ENCODE data around the gene MED15. TPM values are rescaled to one million over a fixed set of nuclear protein-coding genes. Genes with fewer than 3 reads are reported as not detected.

Gene MED15
- polyA plus RNA-seq, 1 experiment, result 42.7 TPM

GRCh38 chr22:20520093-20520511, 12.7 kb downstream of the MED15 start:
- ChIA-PET CTCF (interaction anchor here (0.7 to 1.1 kb wide), 3 partner anchors 33 to 231 kb away, joined by 3 to 5 read pairs (median 4); no protein-coding TSS in a partner anchor), POLR2A (no interaction called here)
- peaks cover 6% of the 10 kb centered on the region for H3K36me3 ChIP-seq (ENCODE audit: control insufficient read depth, insufficient read depth, low read length)
- TF ChIP-seq CTCF (IDR thresholded peaks at IDR 0.05; ENCODE audit: insufficient read depth, low read depth, low read length), result no peak
- no peaks in the 10 kb centered on the region for H3K27me3 ChIP-seq (ENCODE audit: control insufficient read depth, insufficient read depth, low read length)
- no peak for DNase-seq (ENCODE audit: low read depth)
- H3K4me3 ChIP-seq (ENCODE audit: low read depth, low read length), result no peak overlapping the region

GRCh38 chr22:20522134-20523004, 15.0 kb downstream of the MED15 start:
- no peak overlapping the region for H3K4me3 ChIP-seq (ENCODE audit: low read depth, low read length)
- peaks cover 6% of the 10 kb centered on the region for H3K36me3 ChIP-seq (ENCODE audit: control insufficient read depth, insufficient read depth, low read length)
- DNase-seq (ENCODE audit: low read depth), result no peak
- no peak for TF ChIP-seq CTCF (IDR thresholded peaks at IDR 0.05; ENCODE audit: insufficient read depth, low read depth, low read length)
- POLR2A ChIA-PET, result no interaction called here
- no peaks in the 10 kb centered on the region for H3K27me3 ChIP-seq (ENCODE audit: control insufficient read depth, insufficient read depth, low read length)
- CTCF ChIA-PET, result interaction anchor here (3.0 kb wide), 1 partner anchor 42 kb away, joined by 16 read pairs; no protein-coding TSS in a partner anchor

DNA sequence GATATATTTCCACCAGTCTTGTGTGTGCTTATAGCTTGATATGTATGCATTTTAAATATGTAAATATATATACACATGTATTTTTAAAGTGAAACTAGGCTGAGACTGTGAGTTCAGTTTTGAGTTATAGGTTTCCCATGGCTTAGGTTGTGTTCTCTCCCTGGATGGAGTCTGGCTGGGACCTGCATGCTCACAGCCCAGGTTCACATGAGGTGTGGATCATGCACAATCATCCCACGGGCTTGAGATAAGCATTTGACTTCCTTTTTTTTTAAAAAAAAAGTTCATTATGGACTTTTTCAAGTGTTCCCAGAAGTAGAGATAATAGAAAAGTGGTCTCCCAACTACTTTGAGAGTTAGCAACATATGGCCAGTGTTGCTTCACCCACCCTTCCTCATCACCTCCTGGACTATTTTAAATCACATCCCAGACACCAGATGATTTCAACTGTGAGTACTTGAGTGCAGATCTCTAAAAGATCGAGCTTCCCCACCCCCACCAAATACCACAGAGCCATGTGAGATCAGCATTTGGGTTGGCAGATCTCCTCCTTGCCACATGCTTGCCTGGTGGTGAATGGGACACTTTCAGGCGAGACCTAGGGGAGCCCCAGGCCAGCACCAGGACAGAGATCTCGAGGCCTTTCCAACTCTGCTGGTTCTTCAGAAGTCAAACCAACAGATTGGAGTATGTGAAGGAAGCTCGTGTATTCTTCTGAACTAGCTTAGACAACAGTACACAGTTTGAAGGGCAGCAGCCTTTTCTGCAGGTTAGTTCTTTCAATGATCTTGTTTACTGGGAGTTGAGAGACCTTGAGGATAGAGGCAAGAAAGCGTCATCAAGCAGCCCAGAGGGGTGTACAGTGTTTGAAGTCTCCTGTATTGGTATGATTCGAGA, 15.9 kb downstream of the MED15 start:
- TF ChIP-seq CTCF (IDR thresholded peaks at IDR 0.05; ENCODE audit: insufficient read depth, low read depth, low read length), result no peak
- peaks cover 8% of the 10 kb centered on the region for H3K36me3 ChIP-seq (ENCODE audit: control insufficient read depth, insufficient read depth, low read length)
- H3K4me3 ChIP-seq (ENCODE audit: low read depth, low read length), result no peak overlapping the region
- no peak for DNase-seq (ENCODE audit: low read depth)
- ChIA-PET POLR2A (no interaction called here), CTCF (interaction anchor here (0.7 to 3.0 kb wide), 5 partner anchors 9 to 45 kb away, joined by 3 to 16 read pairs (median 4); no protein-coding TSS in a partner anchor)
- no peaks in the 10 kb centered on the region for H3K27me3 ChIP-seq (ENCODE audit: control insufficient read depth, insufficient read depth, low read length)

- no peak for TF ChIP-seq CTCF (IDR thresholded peaks at IDR 0.05; ENCODE audit: insufficient read depth, low read depth, low read length)
These were observed 16.6 kb downstream of the MED15 start for GRCh38 chr22:20524004-20524481.

More at GRCh38 chr22:20524004-20524481, 16.6 kb downstream of the MED15 start:
- Histone ChIP-seq H3K27me3 (ENCODE audit: control insufficient read depth, insufficient read depth, low read length) (no peaks in the 10 kb centered on the region), H3K36me3 (ENCODE audit: control insufficient read depth, insufficient read depth, low read length) (peaks cover 13% of the 10 kb centered on the region), H3K4me3 (ENCODE audit: low read depth, low read length) (no peak overlapping the region)
- DNase-seq (ENCODE audit: low read depth), result no peak
- ChIA-PET POLR2A (no interaction called here), CTCF (interaction anchor here (1.2 to 3.0 kb wide), 4 partner anchors 27 to 47 kb away, joined by 3 to 16 read pairs (median 4); no protein-coding TSS in a partner anchor)
